ENCODE measurements around the gene STPG2.

DNA sequence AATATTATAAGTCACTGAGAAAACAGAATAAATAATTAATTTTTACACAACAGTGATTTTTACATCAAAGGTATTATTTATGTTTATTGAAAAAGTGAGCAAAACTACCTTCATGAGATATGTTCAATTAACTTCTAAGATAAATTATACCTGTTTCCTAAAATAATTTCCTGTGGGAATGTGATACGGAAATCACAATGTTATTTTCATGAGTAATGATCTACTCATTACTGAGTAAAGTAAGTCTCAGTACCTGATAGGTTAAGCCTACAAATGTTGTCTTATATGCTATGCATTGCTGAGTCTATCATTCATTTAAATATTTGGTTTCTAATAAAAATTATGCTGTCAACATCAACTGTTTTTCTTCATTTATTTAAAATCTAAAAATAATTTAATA lies 324.0 kb downstream of the STPG2 start:
- TF ChIP-seq CTCF (conservative IDR thresholded peaks at IDR 0.05 in 1 of 2, IDR thresholded peaks at IDR 0.05 in 1 of 2; ENCODE audit: extremely low read depth in 1 of 2, insufficient read depth in 1 of 2, low read depth in 1 of 2, low read length in 2 of 2), result no peak
- no peak for TF ChIP-seq EZH2 (IDR thresholded peaks at IDR 0.05; ENCODE audit: borderline replicate concordance, low read length)
